ENCODE results near the gene NEK7.

GRCh38 chr1:198165927-198166647 is 9.3 kb downstream of the NEK7 start:
- TF ChIP-seq BHLHE40 (IDR thresholded peaks at IDR 0.05; ENCODE audit: borderline replicate concordance): no peak
- no peak for TF ChIP-seq FOXK2 (IDR thresholded peaks at IDR 0.05)
- TF ChIP-seq ARNT (IDR thresholded peaks at IDR 0.05): no peak
- no peak for TF ChIP-seq FOXA1 (IDR thresholded peaks at IDR 0.05)
- TF ChIP-seq FOXM1 (IDR thresholded peaks at IDR 0.05; ENCODE audit: borderline replicate concordance): no peak
- no peak for TF ChIP-seq ZNF384 (IDR thresholded peaks at IDR 0.05)
- TF ChIP-seq L3MBTL2 (conservative IDR thresholded peaks at IDR 0.05): no peak
- no peak for TF ChIP-seq NFRKB (IDR thresholded peaks at IDR 0.05)
